Endothelial cell (in vitro differentiated cells): ENCODE measurements around the gene RABL6. TPM values are rescaled to one million over a fixed set of nuclear protein-coding genes. Genes with fewer than 3 reads are reported as not detected.
A peak's percentile ranks its signal among the peaks of the same experiment; 100 is the strongest.

ENCODE experiments used
- DNase-seq: peaks from one replicate; pipeline ENCODE4 v3.0.0; 2021; ENCODE audit warnings: low spot score
- H3K27ac Mint-ChIP-seq: one replicate; pipeline ENCODE4 v1.8.0; 2021; ENCODE audit warnings: mixed read lengths, inconsistent platforms; ENCODE audit not compliant: unreplicated experiment
- H3K27me3 Mint-ChIP-seq: one replicate; pipeline ENCODE4 v1.8.0; 2021; ENCODE audit warnings: mild to moderate bottlenecking, moderate library complexity, mixed read lengths, inconsistent platforms; ENCODE audit not compliant: unreplicated experiment
- H3K36me3 Mint-ChIP-seq: one replicate; pipeline ENCODE4 v1.8.0; 2021; ENCODE audit warnings: mild to moderate bottlenecking, low read depth, mixed read lengths, inconsistent platforms; ENCODE audit not compliant: unreplicated experiment
- H3K4me1 Mint-ChIP-seq: one replicate; pipeline ENCODE4 v1.8.0; 2021; ENCODE audit warnings: mild to moderate bottlenecking, mixed read lengths, inconsistent platforms; ENCODE audit not compliant: unreplicated experiment
- H3K4me3 Mint-ChIP-seq: one replicate; pipeline ENCODE4 v1.8.0; 2021; ENCODE audit warnings: mild to moderate bottlenecking, mixed read lengths, inconsistent platforms; ENCODE audit not compliant: unreplicated experiment
- H3K9me3 Mint-ChIP-seq: one replicate; pipeline ENCODE4 v1.8.0; 2021; ENCODE audit warnings: mixed read lengths, inconsistent platforms; ENCODE audit not compliant: unreplicated experiment
- total RNA-seq: library from RNA; stranded (reverse); fragmentation: NEBNext Ultra II Directional; extraction: Animal tissue kit (Norgen Biotek cat#: 25700); gene quantifications from one replicate; pipeline ENCODE4 v1.2.1, GENCODE V29; 2021; ENCODE audit not compliant: unreplicated experiment
- TF ChIP-seq, protein P1 (sequence below): fragments of 200-600 bp; sonication (generic); IDR thresholded peaks from one replicate; pipeline ENCODE4 v1.5.0; 2021; ENCODE audit warnings: antibody characterized with exemption; ENCODE audit not compliant: unreplicated experiment

RABL6 gene
- total RNA-seq, 1 donor from 2014 or later: 88.4 TPM

DNA sequence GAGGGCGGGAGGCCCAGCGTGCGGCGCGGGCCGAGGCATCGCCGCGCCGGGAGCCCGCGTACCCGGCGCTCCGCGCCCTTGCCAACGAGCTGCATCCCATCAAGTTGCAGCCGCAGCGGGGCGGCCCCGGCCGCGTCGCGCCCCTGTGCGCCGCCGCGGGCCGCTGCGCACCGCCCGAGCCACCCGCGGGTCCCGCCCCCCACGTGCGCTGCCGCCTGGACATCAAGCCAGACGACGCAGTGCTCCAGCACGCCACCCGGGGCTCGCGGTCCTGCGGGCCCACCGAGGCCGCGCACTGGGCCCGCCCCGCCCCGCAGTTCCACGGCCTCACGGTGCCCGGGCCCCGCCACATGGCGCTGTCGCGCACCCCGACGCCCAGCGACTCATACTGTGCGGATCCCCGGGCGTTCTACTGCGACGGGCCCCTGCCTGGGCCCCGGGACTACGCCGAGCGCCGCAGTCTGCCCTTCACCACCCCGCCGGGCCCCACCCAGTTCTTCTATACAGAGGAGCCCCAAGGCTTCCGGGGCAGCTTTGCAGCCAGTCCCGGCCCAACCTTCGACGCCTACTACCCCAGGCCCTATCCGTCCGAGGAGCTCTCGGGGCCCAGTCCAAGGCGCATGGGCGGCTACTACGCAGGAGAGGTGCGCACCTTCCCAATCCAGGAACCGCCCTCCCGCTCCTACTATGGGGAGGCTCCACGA, 37.2 kb downstream of the RABL6 start:
- peaks cover 8% of the 10 kb centered on the region for H3K27me3 Mint-ChIP-seq
- no peak overlapping the region for H3K4me3 Mint-ChIP-seq
- DNase-seq: no peak

DNA sequence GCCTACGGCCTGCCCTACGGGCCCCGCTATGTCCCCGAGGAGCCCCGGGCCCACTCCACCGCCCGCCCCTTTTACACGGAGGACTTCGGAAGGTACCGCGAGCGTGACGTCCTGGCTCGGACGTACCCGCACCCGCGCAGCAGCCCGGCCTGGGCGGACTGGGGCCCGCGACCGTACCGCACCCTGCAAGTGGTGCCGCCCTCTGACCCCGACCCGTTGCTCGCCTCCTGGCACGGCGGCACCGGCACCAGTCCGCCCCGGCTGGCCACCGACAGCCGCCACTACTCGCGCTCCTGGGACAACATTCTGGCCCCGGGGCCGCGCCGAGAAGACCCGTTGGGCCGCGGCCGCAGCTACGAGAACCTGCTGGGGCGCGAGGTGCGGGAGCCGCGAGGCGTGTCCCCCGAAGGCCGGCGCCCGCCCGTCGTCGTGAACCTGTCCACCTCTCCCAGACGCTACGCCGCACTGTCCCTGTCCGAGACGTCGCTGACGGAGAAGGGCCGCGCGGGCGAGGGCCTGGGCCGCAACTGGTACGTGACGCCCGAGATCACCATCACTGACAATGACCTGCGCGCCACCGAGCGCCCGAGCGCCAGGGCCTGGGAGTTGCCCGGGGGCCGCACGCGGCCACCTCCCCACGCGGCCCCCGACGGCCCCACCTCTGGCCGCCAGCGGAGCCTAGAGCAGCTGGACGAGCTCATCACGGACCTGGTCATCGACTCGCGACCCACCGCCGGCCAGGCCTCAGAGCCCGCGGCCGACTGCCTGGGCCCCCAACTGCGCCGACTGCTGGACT, 37.9 kb downstream of the RABL6 start:
- no peaks in the 10 kb centered on the region for H3K9me3 Mint-ChIP-seq
- H3K36me3 Mint-ChIP-seq: no peaks in the 10 kb centered on the region
- no peaks in the 10 kb centered on the region for H3K4me1 Mint-ChIP-seq
- no peak for DNase-seq
- H3K4me3 Mint-ChIP-seq: no peak overlapping the region
- no peak overlapping the region for H3K27ac Mint-ChIP-seq
- peaks cover 6% of the 10 kb centered on the region for H3K27me3 Mint-ChIP-seq
- TF ChIP-seq, protein P1, sequence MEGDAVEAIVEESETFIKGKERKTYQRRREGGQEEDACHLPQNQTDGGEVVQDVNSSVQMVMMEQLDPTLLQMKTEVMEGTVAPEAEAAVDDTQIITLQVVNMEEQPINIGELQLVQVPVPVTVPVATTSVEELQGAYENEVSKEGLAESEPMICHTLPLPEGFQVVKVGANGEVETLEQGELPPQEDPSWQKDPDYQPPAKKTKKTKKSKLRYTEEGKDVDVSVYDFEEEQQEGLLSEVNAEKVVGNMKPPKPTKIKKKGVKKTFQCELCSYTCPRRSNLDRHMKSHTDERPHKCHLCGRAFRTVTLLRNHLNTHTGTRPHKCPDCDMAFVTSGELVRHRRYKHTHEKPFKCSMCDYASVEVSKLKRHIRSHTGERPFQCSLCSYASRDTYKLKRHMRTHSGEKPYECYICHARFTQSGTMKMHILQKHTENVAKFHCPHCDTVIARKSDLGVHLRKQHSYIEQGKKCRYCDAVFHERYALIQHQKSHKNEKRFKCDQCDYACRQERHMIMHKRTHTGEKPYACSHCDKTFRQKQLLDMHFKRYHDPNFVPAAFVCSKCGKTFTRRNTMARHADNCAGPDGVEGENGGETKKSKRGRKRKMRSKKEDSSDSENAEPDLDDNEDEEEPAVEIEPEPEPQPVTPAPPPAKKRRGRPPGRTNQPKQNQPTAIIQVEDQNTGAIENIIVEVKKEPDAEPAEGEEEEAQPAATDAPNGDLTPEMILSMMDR: no peak

More for the DNA sequence above, 37.2 kb downstream of the RABL6 start:
- TF ChIP-seq, protein P1: no peak
- Mint-ChIP-seq H3K4me1 (no peaks in the 10 kb centered on the region), H3K36me3 (peaks cover 3% of the 10 kb centered on the region), H3K9me3 (no peaks in the 10 kb centered on the region), H3K27ac (no peak overlapping the region)

DNA sequence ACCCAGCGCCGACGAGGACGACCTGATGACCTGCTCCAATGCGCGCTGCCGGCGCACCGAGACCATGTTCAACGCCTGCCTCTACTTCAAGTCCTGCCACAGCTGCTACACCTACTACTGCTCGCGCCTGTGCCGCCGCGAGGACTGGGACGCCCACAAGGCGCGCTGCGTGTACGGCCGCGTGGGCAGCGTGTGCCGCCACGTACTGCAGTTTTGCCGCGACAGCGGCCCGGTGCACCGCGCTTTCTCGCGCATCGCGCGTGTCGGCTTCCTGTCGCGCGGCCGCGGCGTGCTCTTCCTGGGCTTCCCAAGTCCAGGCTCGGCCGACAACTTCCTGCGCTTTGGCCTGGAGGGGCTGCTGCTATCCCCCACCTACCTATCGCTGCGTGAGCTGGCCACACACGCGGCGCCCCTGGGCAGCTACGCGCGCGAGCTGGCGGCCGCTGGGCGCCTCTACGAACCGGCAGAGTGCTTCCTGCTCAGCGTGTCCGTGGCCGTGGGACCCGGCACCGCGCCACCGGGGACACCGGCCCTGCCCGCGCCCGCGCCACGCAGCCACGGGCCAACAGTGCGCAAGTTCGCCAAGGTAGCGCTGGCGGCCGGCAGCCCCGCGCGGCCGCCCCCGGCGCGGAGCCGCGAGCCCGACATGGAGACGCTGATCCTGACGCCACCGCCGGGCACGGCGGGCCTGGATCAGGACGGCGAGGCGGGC, 38.8 kb downstream of the RABL6 start:
- DNase-seq: no peak
- TF ChIP-seq, protein P1: no peak
- Mint-ChIP-seq H3K36me3 (no peaks in the 10 kb centered on the region), H3K9me3 (no peaks in the 10 kb centered on the region), H3K27ac (no peak overlapping the region), H3K4me1 (no peaks in the 10 kb centered on the region), H3K4me3 (no peak overlapping the region), H3K27me3 (peaks cover 6% of the 10 kb centered on the region)

DNA sequence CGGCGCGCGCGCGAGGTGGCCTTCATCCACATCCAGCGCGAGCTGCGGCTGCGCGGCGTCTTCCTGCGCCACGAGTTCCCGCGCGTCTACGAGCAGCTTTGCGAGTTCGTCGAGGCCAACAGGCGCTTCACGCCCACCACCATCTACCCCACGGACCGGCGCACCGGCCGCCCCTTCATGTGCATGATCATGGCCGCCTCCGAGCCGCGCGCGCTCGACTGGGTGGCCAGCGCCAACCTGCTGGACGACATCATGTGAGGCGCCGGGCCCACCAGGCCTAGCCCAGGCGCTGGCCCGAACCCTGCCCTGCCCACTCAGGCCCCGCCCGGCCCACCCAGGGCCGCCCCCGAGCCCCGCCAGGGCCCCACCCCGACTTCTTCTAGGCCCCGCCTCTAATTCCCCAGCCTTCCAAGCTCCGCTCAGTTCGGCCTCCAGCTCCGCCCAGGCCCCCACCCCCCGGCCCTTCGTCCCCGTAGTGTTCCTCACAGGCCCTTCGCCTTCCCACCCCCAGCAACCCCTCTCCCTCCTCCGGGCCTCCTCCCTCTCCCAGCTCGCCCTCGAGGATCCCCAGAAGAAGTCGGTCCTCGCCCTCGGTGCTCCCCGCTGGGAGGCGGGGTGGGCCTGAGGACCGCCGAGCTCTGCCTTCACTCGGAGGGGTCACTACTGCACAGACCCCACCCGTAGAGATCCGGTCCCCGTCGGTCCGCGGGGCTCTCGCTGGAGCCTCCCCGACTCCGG, 39.5 kb downstream of the RABL6 start:
- Mint-ChIP-seq H3K4me1 (no peaks in the 10 kb centered on the region), H3K4me3 (peak overlapping the region; percentile 92), H3K27ac (peak overlapping the region; percentile 42), H3K27me3 (peaks cover 8% of the 10 kb centered on the region), H3K9me3 (no peaks in the 10 kb centered on the region), H3K36me3 (no peaks in the 10 kb centered on the region)
- TF ChIP-seq, protein P1: no peak
- DNase-seq: peak; percentile 59
